Subcutaneous abdominal adipose tissue (tissue), 5 donors: Measurements from ENCODE around the gene AGO4.
"Not testable (repeated sequence)": the region's sequence is repeated elsewhere in the genome, so short reads cannot be mapped to it uniquely, and the experiment has no call there.

Experiments
- H3K27ac ChIP-seq: one replicate; pipeline ENCODE4 v1.7.0; 2013; ENCODE audit warnings: low read depth, mild to moderate bottlenecking, inconsistent platforms, low read length, moderate library complexity
- H3K27me3 ChIP-seq, 5 donors: one replicate each; pipeline ENCODE4 v1.7.0; 2013; ENCODE audit warnings: low read length in 5 of 5, inconsistent platforms in 1 of 5; ENCODE audit not compliant: control insufficient read depth in 5 of 5, insufficient read depth in 4 of 5
- H3K36me3 ChIP-seq, 5 donors: one replicate each; pipeline ENCODE4 v1.7.0; 2013; ENCODE audit warnings: low read length in 5 of 5; ENCODE audit not compliant: control insufficient read depth in 5 of 5, insufficient read depth in 5 of 5
- H3K4me1 ChIP-seq, 5 donors: one replicate each; pipeline ENCODE4 v1.7.0; 2013; ENCODE audit warnings: low read length in 5 of 5, mild to moderate bottlenecking in 3 of 5, moderate library complexity in 1 of 5; ENCODE audit not compliant: control insufficient read depth in 5 of 5, insufficient read depth in 5 of 5
- H3K4me3 ChIP-seq, 5 donors: one replicate each; pipeline ENCODE4 v1.7.0; 2013; ENCODE audit warnings: low read length in 5 of 5, low read depth in 1 of 5
- H3K9ac ChIP-seq, 5 donors: one replicate each; pipeline ENCODE4 v1.7.0; 2013; ENCODE audit warnings: low read length in 5 of 5, mild to moderate bottlenecking in 4 of 5, moderate library complexity in 3 of 5
- H3K9me3 ChIP-seq, 5 donors: one replicate each; pipeline ENCODE4 v1.7.0; 2013; ENCODE audit warnings: low read length in 5 of 5; ENCODE audit not compliant: control insufficient read depth in 5 of 5
- donor health status: healthy.
- donor health status: healthy.
- donor health status: healthy.
- donor health status: healthy.
- donor health status: healthy.

AGO4 gene

DNA sequence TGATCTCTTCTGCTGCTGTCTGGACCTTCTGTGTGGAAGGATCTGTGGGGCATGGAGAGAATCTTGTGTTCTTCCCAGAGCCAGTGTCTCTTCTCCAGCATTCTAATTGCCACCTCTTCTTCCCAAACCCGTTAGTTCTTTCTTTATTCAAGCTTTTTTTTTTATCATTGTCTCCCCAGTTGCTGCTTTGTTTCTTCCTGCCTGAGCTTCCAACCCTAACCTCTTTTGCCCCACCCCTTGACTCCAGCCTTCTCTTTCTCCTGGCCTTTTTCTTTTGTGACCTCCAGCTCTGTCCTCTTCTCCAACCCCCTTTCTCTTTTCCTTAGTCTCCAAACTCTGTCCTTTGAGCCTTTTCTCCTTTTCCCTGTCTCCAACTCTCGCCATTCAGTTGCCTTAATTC is 79.7 kb downstream of the AGO4 start:
- peaks cover 2 to 32% (median 24%) of the 10 kb centered on the region in 5 donors for H3K4me1 ChIP-seq
- peaks cover 3 to 21% (median 20%) of the 10 kb centered on the region in 5 donors for H3K36me3 ChIP-seq
- no peaks in the 10 kb centered on the region for H3K9me3 ChIP-seq
- no peak overlapping the region for H3K27ac ChIP-seq
- peak overlapping the region in 1 of 5 donors; percentile 6 for H3K9ac ChIP-seq
- no peak overlapping the region for H3K4me3 ChIP-seq
- H3K27me3 ChIP-seq, result no peaks in the 10 kb centered on the region

DNA sequence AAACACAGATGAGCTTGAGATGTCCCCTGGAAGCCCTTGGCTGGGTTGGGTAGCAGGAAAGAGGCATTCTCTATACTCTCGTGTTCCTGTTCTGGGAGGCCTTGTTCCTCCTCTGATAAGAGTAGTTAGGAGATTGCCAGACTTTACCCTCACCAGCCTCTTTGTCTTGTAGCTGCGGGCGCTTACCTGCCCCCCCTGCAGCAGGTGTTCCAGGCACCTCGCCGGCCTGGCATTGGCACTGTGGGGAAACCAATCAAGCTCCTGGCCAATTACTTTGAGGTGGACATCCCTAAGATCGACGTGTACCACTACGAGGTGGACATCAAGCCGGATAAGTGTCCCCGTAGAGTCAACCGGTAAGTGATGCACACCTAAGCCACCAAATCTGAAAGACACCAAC is 80.4 kb downstream of the AGO4 start:
- Histone ChIP-seq H3K27ac (no peak overlapping the region), H3K9ac (no peak overlapping the region), H3K4me1 (peaks cover 2 to 27% (median 21%) of the 10 kb centered on the region in 5 donors), H3K9me3 (no peaks in the 10 kb centered on the region), H3K4me3 (no peak overlapping the region), H3K27me3 (no peaks in the 10 kb centered on the region), H3K36me3 (peaks cover 3 to 29% (median 27%) of the 10 kb centered on the region in 5 donors)

DNA sequence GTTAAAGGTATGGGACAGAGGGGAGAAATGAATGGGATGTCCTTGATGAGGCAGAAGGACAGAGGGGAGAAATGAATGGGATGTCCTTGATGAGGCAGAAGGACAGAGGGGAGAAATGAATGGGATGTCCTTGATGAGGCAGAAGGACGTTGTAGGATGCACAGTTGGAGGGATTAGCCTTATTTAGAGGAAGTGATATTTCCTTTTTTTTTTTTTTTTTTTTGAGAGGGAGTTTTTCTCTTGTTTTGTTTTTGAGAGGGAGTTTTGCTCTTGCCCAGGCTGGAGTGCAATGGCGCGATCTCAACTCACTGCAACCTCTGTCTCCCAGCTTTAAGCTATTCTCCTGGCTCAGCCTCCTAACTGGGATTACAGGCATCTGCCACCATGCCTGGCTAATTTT is 81.2 kb downstream of the AGO4 start:
- not testable (repeated sequence) for H3K27me3 ChIP-seq, H3K9me3 ChIP-seq, H3K9ac ChIP-seq, H3K27ac ChIP-seq, H3K4me3 ChIP-seq
- H3K36me3 ChIP-seq, result peaks cover 3 to 36% (median 34%) of the 10 kb centered on the region in 5 donors
- peaks cover 2 to 21% (median 15%) of the 10 kb centered on the region in 5 donors for H3K4me1 ChIP-seq

DNA sequence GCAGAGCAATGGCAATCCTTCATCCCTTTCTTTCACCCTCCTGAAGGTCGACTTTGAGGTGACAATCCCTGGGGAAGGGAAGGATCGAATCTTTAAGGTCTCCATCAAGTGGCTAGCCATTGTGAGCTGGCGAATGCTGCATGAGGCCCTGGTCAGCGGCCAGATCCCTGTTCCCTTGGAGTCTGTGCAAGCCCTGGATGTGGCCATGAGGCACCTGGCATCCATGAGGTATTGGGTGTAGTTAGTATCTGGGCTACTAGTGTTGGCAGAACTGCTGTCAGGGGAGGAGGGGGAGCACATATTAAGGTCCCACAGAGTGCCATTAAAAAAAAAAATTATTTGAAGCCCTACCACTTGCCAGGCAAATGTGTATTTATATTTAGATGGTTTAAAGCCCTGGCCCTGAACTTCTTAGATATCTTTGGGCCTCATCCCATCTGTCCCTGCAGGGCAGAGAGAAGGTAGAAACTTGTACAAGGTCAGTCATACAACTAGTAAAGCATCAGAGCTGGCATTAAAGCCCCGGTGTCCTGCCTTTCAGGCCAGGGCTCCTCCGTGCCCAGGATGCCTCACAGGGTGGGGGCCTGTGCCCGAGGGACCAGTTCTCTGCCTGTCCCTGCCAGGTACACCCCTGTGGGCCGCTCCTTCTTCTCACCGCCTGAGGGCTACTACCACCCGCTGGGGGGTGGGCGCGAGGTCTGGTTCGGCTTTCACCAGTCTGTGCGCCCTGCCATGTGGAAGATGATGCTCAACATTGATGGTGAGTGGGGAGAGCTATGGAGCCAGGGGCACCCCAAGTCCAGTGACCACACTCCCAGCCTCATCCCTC is 85.4 kb downstream of the AGO4 start:
- Histone ChIP-seq H3K9ac (no peak overlapping the region), H3K36me3 (peaks cover 24 to 68% (median 58%) of the 10 kb centered on the region in 5 donors), H3K9me3 (no peaks in the 10 kb centered on the region), H3K27ac (no peak overlapping the region), H3K4me3 (no peak overlapping the region), H3K27me3 (no peaks in the 10 kb centered on the region), H3K4me1 (no peaks in the 10 kb centered on the region)

GRCh38 chr1:35894183-35894582 is 86.4 kb downstream of the AGO4 start:
- peaks cover 32 to 72% (median 55%) of the 10 kb centered on the region in 5 donors for H3K36me3 ChIP-seq
- no peak overlapping the region for H3K27ac ChIP-seq
- no peak overlapping the region for H3K4me3 ChIP-seq
- H3K9ac ChIP-seq, result no peak overlapping the region
- no peaks in the 10 kb centered on the region for H3K27me3 ChIP-seq
- H3K9me3 ChIP-seq, result no peaks in the 10 kb centered on the region
- H3K4me1 ChIP-seq, result no peaks in the 10 kb centered on the region

DNA sequence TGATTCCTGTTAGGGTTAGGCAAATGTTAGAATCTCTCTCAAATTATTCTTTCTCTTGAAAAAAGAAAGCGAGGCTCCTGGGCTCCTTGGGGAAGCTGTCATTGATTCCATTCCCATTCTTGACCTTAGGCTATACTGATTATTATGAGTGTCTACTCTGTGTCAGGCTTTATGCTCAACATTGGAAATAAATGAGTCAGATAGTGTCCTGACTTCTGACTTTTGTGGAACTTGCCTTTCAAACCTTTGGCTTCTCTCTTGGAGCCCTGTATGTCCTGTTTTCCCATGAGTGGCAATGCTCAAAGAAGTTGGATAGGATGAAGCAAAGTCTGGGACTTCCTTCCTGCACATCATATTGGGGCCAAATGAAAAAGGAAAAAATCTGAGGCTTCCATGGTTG is 86.8 kb downstream of the AGO4 start:
- Histone ChIP-seq H3K9me3 (no peaks in the 10 kb centered on the region), H3K9ac (no peak overlapping the region), H3K36me3 (peaks cover 32 to 74% (median 53%) of the 10 kb centered on the region in 5 donors), H3K27ac (no peak overlapping the region), H3K27me3 (no peaks in the 10 kb centered on the region), H3K4me3 (no peak overlapping the region), H3K4me1 (no peaks in the 10 kb centered on the region)

- H3K27me3 ChIP-seq, result no peaks in the 10 kb centered on the region
- no peak overlapping the region for H3K27ac ChIP-seq
- no peaks in the 10 kb centered on the region for H3K4me1 ChIP-seq
- H3K36me3 ChIP-seq, result peaks cover 39 to 73% (median 46%) of the 10 kb centered on the region in 5 donors
- H3K9ac ChIP-seq, result no peak overlapping the region
- no peaks in the 10 kb centered on the region for H3K9me3 ChIP-seq
- H3K4me3 ChIP-seq, result no peak overlapping the region
These were observed 92.1 kb downstream of the AGO4 start for GRCh38 chr1:35899941-35900340.

- Histone ChIP-seq H3K9ac (no peak overlapping the region), H3K27ac (no peak overlapping the region), H3K4me1 (no peaks in the 10 kb centered on the region), H3K36me3 (peaks cover 35 to 74% (median 43%) of the 10 kb centered on the region in 5 donors), H3K4me3 (no peak overlapping the region), H3K27me3 (no peaks in the 10 kb centered on the region), H3K9me3 (no peaks in the 10 kb centered on the region)
These were observed 93.4 kb downstream of the AGO4 start for GRCh38 chr1:35901235-35901634.

- Histone ChIP-seq H3K4me1 (no peaks in the 10 kb centered on the region), H3K36me3 (peaks cover 30 to 77% (median 47%) of the 10 kb centered on the region in 5 donors), H3K27ac (no peak overlapping the region), H3K4me3 (no peak overlapping the region), H3K9ac (no peak overlapping the region), H3K9me3 (no peaks in the 10 kb centered on the region), H3K27me3 (no peaks in the 10 kb centered on the region)
These were observed 94.9 kb downstream of the AGO4 start for GRCh38 chr1:35902671-35903070.
